ENCODE data around the gene MCEMP1. TPM values are rescaled to one million over a fixed set of nuclear protein-coding genes. Genes with fewer than 3 reads are reported as not detected.

The MCEMP1 gene
- polyA plus RNA-seq (2011; rRNA removed), result 0.05 and 0.17 TPM in 2 replicates
- not detected in 2 replicates for polyA plus RNA-seq (2012; cell fraction: cytosol; rRNA removed)
- not detected in 2 replicates for polyA plus RNA-seq (2012; cell fraction: nucleus; rRNA removed)
- polyA plus RNA-seq (2017; fragmentation: RNase III; extraction: RNeasy Plus Mini Kit Qiagen cat#74134 plus additional on column Dnase treatment), result not detected in 3 replicates
- polyA minus RNA-seq (2011; rRNA and poly(A)+ RNA removed), result not detected in 2 replicates

GRCh38 chr19:7676854-7677253 is at the start of gene MCEMP1:
Gene MCEMP1 (plus strand): TSS chr19:7677090. CDS start chr19:7677121, 31 bp downstream.
- CTCF ChIA-PET, result interaction anchor here (1.9 kb wide), 1 partner anchor 109 kb away, joined by 7 read pairs; no protein-coding TSS in a partner anchor
- Histone ChIP-seq H3K4me1 (peaks cover 7% of the 10 kb centered on the region; the same call in 2 of the 3 replicates), H3K27ac (no peak within 1 kb of the TSS), H3K9me3 (peaks cover 5% of the 10 kb centered on the region; the same call in 1 of the 3 replicates), H3K4me3 (no peak within 1 kb of the TSS), H3K4me2 (no peak within 1 kb of the TSS)
- no peak for FAIRE-seq
- TF ChIP-seq USF2 (IDR thresholded peaks at IDR 0.05) (no peak), HES2 (IDR thresholded peaks at IDR 0.05) (no peak), KDM5A (IDR thresholded peaks at IDR 0.05) (no peak), ZNF302 (CRISPR knock-in tag; IDR thresholded peaks at IDR 0.05) (no peak), BHLHE40 (IDR thresholded peaks at IDR 0.05; ENCODE audit: low read depth, low read length) (no peak), TP53 (CRISPR knock-in tag; IDR thresholded peaks at IDR 0.05) (no peak), ESRRA (IDR thresholded peaks at IDR 0.05; ENCODE audit: borderline replicate concordance, low read length) (no peak), HEYL (CRISPR knock-in tag; IDR thresholded peaks at IDR 0.05) (no peak), BCL3 (IDR thresholded peaks at IDR 0.05) (no peak), ZC3H11A (IDR thresholded peaks at IDR 0.05) (no peak), HOXA7 (CRISPR knock-in tag; IDR thresholded peaks at IDR 0.05) (no peak), CBX8 (IDR thresholded peaks at IDR 0.05) (no peak), FOSB (CRISPR knock-in tag; IDR thresholded peaks at IDR 0.05) (no peak), HMGXB4 (CRISPR knock-in tag; IDR thresholded peaks at IDR 0.05; ENCODE audit: borderline replicate concordance) (no peak)
- ATAC-seq, result no peak
- no peak for DNase-seq (ENCODE audit: low read depth in 1 of 2, low spot score in 1 of 2)
- POLR2A ChIA-PET, result no interaction called here
- WGBS (ENCODE audit: missing lambda C conversion rate), result 32% methylated on average over 7 of the region's 10 CpGs

- Histone ChIP-seq H3K4me2 (no peak overlapping the region), H3K9me3 (no peaks in the 10 kb centered on the region), H3K27ac (no peak overlapping the region), H3K4me1 (peaks cover 14% of the 10 kb centered on the region; the same call in 1 of the 3 replicates), H3K4me3 (no peak overlapping the region)
- no peak for DNase-seq (ENCODE audit: low read depth in 1 of 2, low spot score in 1 of 2)
- CTCF ChIA-PET, result no interaction called here
- ATAC-seq, result no peak
- POLR2A ChIA-PET, result no interaction called here
- 96% methylated on average over 24 of the region's 24 CpGs for WGBS (ENCODE audit: missing lambda C conversion rate)
- FAIRE-seq, result no peak
- TF ChIP-seq RFX5 (IDR thresholded peaks at IDR 0.05) (no peak), FOXS1 (CRISPR knock-in tag; IDR thresholded peaks at IDR 0.05) (no peak), MYC (IDR thresholded peaks at IDR 0.05; ENCODE audit: borderline replicate concordance, low read length) (no peak), ATOH8 (CRISPR knock-in tag; IDR thresholded peaks at IDR 0.05; ENCODE audit: low read depth) (no peak), FOSL2 (IDR thresholded peaks at IDR 0.05) (no peak), FOSL2 (CRISPR knock-in tag; IDR thresholded peaks at IDR 0.05) (no peak), ESRRA (IDR thresholded peaks at IDR 0.05; ENCODE audit: borderline replicate concordance, low read length) (no peak), CHD2 (IDR thresholded peaks at IDR 0.05; ENCODE audit: low read length, partially characterized antibody) (no peak), FOSB (CRISPR knock-in tag; IDR thresholded peaks at IDR 0.05) (no peak), KDM5A (IDR thresholded peaks at IDR 0.05) (no peak), GATA3 (IDR thresholded peaks at IDR 0.05; ENCODE audit: borderline replicate concordance) (no peak), ELK1 (IDR thresholded peaks at IDR 0.05; ENCODE audit: low read depth, low read length) (no peak), MAFK (IDR thresholded peaks at IDR 0.05; ENCODE audit: partially characterized antibody) (no peak)
Measured at GRCh38 chr19:7627166-7627565, 49.7 kb upstream of the MCEMP1 start.
